Measurements from ENCODE around the gene SHCBP1L. TPM values are rescaled to one million over a fixed set of nuclear protein-coding genes. Genes with fewer than 3 reads are reported as not detected.

The SHCBP1L gene
- total and polyA plus RNA-seq, 4 donors: 0.37 TPM; not detected in 3

DNA sequence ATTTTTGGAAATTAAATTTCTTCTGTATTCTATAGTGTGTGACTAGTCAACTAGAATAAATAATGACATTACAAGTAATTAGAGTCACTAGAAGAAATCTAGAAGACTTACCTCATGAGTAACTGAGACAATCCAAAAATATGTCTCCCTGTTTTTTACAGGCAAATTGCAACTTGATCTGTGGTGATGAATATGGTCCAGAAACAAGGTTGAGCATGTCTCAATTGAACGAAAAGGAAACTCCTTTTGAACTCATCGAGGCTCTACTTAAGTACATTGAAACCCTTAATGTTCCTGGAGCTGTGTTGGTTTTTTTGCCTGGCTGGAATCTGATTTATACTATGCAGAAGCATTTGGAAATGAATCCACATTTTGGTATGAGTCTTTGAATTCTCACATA is 77.1 kb downstream of the SHCBP1L start:
- Histone ChIP-seq H3K27ac (ENCODE audit: low read depth in 1 of 2, low read length in 2 of 2) (no peak overlapping the region), H3K9ac (ENCODE audit: low read depth in 1 of 2, low read length in 2 of 2) (no peak overlapping the region), H3K36me3 (ENCODE audit: control insufficient read depth in 4 of 4, insufficient read depth in 3 of 4, low read depth in 1 of 4, low read length in 3 of 4) (peaks cover 21 to 97% (median 91%) of the 10 kb centered on the region in 4 donors), H3K27me3 (ENCODE audit: control insufficient read depth in 4 of 4, insufficient read depth in 4 of 4, low read length in 3 of 4) (no peaks in the 10 kb centered on the region), H3K4me1 (ENCODE audit: control insufficient read depth in 4 of 4, insufficient read depth in 4 of 4, low read length in 3 of 4) (no peaks in the 10 kb centered on the region), H3K4me3 (ENCODE audit: low read depth in 1 of 3, low read length in 3 of 3) (no peak overlapping the region), H3K9me3 (ENCODE audit: control insufficient read depth in 4 of 4, low read length in 3 of 4) (no peaks in the 10 kb centered on the region)
- TF ChIP-seq RAD21 (IDR thresholded peaks at IDR 0.05) (no peak), YY1 (IDR thresholded peaks at IDR 0.05) (no peak), TAF1 (conservative IDR thresholded peaks at IDR 0.05) (no peak), FOXA2 (IDR thresholded peaks at IDR 0.05) (no peak), ZBTB33 (IDR thresholded peaks at IDR 0.05) (no peak), NR2F2 (IDR thresholded peaks at IDR 0.05) (no peak), FOXA1 (IDR thresholded peaks at IDR 0.05) (no peak)
- DNase-seq (ENCODE audit: low spot score): no peak
- WGBS: 92% methylated on average over 2 of the region's 2 CpGs

DNA sequence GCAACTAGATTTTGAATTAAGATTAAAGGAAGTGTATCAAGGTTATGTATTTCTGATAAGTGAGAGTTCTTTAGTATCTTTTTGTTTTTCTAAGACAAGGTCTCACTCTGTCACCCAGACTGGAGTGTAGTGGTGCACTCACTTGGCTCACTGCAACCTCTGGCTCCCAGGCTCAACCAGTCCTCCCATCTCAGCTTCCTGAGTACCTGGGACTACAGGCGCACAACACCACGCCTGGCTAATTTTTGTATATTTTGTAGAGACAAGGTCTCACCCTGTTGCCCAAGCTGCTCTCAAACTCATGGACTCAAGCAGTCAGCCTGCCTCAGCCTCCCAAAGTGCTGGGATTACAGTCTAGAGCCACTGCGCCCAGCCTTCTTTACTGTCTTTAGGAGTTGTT is 80.1 kb downstream of the SHCBP1L start:
- Histone ChIP-seq H3K4me1 (ENCODE audit: control insufficient read depth in 4 of 4, insufficient read depth in 4 of 4, low read length in 3 of 4) (no peaks in the 10 kb centered on the region), H3K27me3 (ENCODE audit: control insufficient read depth in 4 of 4, insufficient read depth in 4 of 4, low read length in 3 of 4) (no peaks in the 10 kb centered on the region), H3K27ac (ENCODE audit: low read depth in 1 of 2, low read length in 2 of 2) (no peak overlapping the region), H3K4me3 (ENCODE audit: low read depth in 1 of 3, low read length in 3 of 3) (no peak overlapping the region), H3K36me3 (ENCODE audit: control insufficient read depth in 4 of 4, insufficient read depth in 3 of 4, low read depth in 1 of 4, low read length in 3 of 4) (peaks cover 12 to 89% (median 81%) of the 10 kb centered on the region in 4 donors), H3K9me3 (ENCODE audit: control insufficient read depth in 4 of 4, low read length in 3 of 4) (no peaks in the 10 kb centered on the region), H3K9ac (ENCODE audit: low read depth in 1 of 2, low read length in 2 of 2) (no peak overlapping the region)
- 97% methylated on average over 3 of the region's 3 CpGs for WGBS
- no peak for DNase-seq (ENCODE audit: low spot score)
- no peak for TF ChIP-seq GABPA (IDR thresholded peaks at IDR 0.05 in 1 of 2, conservative IDR thresholded peaks at IDR 0.05 in 1 of 2)
- TF ChIP-seq TAF1 (conservative IDR thresholded peaks at IDR 0.05): no peak

DNA sequence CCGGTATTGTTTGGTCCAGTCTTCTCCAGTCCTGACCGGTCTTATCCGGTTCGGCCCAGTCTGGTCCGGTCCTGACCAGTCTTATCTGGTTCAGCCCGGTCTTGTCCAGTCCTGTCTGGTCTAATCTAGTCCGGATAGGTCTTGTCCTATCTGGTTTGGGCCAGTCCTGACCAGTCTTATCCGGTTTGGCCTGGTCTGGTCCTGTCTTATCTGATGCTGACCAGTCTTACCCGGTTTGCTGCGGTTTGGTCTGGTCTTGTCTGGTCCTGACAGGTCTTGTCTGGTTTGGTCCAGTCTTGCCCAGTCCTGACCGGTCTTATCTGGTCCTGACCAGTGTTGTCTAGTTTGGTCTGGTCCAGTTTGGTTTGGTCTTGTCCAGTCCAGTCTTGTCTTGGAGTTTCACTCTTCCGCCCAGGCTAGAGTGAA is 83.7 kb downstream of the SHCBP1L start:
- H3K36me3 ChIP-seq (ENCODE audit: control insufficient read depth in 4 of 4, insufficient read depth in 3 of 4, low read depth in 1 of 4, low read length in 3 of 4): peaks cover 9 to 86% (median 72%) of the 10 kb centered on the region in 4 donors
- no peaks in the 10 kb centered on the region for H3K4me1 ChIP-seq (ENCODE audit: control insufficient read depth in 4 of 4, insufficient read depth in 4 of 4, low read length in 3 of 4)
- H3K27ac ChIP-seq (ENCODE audit: low read depth in 1 of 2, low read length in 2 of 2): no peak overlapping the region
- H3K27me3 ChIP-seq (ENCODE audit: control insufficient read depth in 4 of 4, insufficient read depth in 4 of 4, low read length in 3 of 4): no peaks in the 10 kb centered on the region
- no peak overlapping the region for H3K9ac ChIP-seq (ENCODE audit: low read depth in 1 of 2, low read length in 2 of 2)
- no peak overlapping the region for H3K4me3 ChIP-seq (ENCODE audit: low read depth in 1 of 3, low read length in 3 of 3)
- no peak for TF ChIP-seq SP1 (IDR thresholded peaks at IDR 0.05)
- TF ChIP-seq REST (IDR thresholded peaks at IDR 0.05): no peak
- TF ChIP-seq NR2F2 (IDR thresholded peaks at IDR 0.05): no peak
- TF ChIP-seq, protein P1, sequence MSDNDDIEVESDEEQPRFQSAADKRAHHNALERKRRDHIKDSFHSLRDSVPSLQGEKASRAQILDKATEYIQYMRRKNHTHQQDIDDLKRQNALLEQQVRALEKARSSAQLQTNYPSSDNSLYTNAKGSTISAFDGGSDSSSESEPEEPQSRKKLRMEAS (IDR thresholded peaks at IDR 0.05): no peak
- TF ChIP-seq JUND (IDR thresholded peaks at IDR 0.05): no peak
- TF ChIP-seq RXRA (IDR thresholded peaks at IDR 0.05): no peak
- no peak for TF ChIP-seq TAF1 (conservative IDR thresholded peaks at IDR 0.05)
- TF ChIP-seq EGR1 (IDR thresholded peaks at IDR 0.05; ENCODE audit: low read depth in 2 of 2): no peak
- no peak for TF ChIP-seq GABPA (IDR thresholded peaks at IDR 0.05 in 1 of 2, conservative IDR thresholded peaks at IDR 0.05 in 1 of 2)
- TF ChIP-seq RAD21 (IDR thresholded peaks at IDR 0.05): no peak
- peak; percentile 43 for DNase-seq (ENCODE audit: low spot score)
- no peaks in the 10 kb centered on the region for H3K9me3 ChIP-seq (ENCODE audit: control insufficient read depth in 4 of 4, low read length in 3 of 4)
- WGBS: 97% methylated on average over 12 of the region's 12 CpGs
